NCI-H187 (cell line): ENCODE measurements around the gene ITGA8.

ENCODE experiments used
- DNase-seq, 2 experiments: peaks; one replicate each; lab custom pipeline; 2025; lab: John Stamatoyannopoulos, UW

Gene ITGA8

GRCh38 chr10:15735763-15736162 is 16.0 kb upstream of the ITGA8 start:
- no peak for DNase-seq

DNA sequence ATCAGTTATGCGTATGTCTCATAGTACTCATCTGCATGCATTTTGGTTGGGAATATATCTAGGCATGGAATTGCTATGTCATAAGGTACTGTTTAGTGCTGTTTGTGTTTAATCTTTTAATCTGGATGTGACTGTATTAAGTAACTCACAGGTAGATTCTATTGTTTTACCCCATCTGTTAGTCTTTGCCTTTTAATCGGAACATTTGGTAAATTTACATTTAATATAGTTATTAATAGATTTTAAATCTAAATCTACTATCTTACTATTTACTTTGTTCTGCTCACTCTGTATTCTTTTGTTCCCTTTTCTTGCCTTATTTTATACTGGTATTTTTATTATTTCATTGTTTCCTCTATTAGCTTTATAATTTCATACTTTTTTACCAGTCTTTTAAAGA is 10.6 kb upstream of the ITGA8 start:
- DNase-seq = no peak

GRCh38 chr10:15729890-15730289 is 10.2 kb upstream of the ITGA8 start:
- no peak for DNase-seq

DNA sequence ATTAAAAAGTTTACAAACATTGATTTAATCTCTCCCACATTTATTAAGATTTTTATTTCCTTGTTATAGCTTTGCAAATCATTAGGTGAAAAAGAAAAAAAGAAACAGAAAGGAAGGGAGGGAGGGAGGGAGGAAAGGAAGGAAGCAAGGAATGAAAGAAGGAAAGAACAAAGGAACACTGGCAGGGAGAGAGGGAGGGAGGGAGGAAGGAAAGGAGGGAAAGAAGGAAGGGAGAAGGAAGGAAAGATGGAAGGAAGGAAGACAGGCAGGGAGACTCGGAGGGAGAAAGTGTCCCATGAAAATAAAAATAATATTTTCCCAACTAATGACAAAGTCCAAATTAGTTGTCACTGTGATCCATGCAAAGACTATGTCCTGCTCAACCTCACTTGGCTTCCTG is 6.3 kb upstream of the ITGA8 start:
- no peak for DNase-seq

DNA sequence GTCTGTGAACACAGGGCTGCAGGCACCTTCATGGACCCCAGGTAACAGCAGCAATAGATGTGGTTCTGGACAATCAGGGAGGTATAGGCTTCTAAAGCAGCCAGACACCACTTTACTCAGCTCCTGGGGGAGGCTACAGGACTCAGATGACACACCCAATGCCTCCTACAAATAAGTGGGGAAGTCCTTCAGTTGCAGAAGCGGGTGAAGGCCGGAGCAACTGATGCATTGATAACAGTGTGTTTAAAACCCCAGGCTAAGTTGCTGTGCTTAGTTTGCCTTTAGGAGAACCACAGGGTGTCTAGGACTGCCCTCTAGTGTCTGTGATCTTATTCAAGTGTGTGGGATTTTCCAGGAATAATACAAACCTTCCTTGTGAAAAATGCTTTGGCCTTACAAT is 5.9 kb upstream of the ITGA8 start:
- no peak for DNase-seq

DNA sequence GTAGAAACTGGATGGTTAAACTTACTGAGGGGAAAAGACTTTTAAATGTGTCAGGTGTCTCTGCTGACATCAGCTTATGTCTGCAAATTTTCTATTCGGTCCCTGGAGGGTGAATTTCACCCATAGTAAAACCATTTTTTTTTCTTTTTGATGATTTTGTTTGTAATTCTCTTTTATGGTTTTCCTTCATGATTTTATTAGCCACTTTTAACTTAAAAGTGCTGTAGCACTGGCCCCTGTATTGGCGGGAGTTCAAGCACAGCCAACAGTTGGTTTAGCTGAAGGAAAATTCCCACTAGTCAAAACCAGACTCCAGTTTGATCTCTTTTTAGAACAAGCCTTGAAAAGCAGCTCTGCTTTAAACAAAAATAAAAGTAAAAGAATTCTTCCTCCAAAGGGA is 5.0 kb upstream of the ITGA8 start:
- no peak for DNase-seq

DNA sequence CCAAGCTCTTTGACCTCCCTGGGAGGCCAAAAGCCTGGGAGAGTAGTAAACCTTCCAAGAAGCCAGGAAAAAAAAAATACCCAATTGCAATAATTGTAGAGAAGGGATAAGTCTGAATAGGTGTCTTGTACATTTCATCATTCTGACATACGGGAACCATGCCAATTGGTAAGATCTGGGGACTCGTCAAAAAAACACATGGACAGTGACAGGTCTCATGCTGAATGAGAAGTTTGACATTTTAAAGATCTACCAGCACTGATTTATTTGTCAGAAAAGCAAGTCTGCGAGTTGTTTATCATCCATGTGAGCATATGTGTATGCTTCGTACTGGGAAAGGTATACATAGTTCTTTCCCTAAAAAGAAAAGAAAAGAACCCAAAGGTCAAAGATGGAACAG is 4.1 kb upstream of the ITGA8 start:
- DNase-seq = no peak

- no peak for DNase-seq
Observed at GRCh38 chr10:15720635-15721287, 1.0 kb upstream of the ITGA8 start.

DNA sequence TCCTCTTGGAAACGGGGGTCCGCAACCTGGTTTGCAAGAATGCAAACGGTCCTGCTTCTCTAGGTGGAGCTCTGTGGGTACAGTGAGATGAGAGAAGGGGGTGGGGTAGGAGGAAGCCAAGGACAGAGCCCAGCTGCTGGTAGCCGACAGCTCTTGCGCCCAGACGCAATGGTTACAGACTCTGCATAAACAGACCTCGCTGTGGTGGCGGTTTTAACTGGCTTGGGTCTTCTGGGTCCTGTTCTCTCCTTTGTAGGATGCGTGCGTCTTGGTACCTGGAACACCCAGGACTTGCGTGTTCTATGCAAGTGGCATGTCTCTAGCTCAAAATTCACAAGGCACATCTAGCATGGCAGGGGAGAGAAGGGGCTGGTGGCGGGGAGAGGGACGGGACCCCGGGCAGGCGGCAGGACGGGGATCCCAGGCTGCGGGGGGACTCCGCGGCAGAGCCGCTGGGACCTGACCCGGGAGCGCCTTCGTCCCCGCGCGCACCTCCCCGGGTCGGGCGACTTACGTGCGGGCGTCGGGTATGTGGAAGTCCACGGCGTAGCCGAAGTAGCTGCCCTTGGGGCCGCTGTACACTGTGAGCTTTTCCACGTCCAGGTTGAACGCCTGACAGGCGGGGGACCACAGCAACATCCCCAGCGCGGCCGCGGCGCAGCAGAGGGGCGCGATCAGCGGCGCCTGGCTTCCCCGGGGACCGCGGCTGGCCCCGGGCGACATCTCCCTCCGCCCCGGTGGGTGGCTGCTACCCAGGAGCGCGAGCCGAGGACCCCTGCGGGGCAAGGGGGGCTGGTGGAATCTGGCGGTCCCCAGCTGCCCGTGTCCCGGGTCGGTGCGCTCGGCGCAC is 448 bp downstream of the ITGA8 start:
- no peak for DNase-seq

DNA sequence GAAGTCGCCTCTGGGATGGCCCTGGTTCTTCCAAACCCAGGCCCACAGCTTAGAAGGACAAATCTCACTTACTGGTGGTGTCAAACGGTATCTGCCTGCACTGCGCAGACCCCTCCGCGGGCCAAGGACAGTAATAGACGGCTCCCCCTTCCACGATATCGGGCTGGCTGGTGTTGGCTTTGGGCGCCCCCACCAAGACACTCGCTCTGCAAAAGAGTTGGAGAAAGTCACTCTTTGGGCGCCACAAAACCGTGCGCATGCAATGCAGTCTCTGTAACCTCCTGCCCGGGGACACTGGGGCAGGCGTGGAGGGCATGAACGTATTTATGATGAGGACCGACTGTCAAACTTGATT is 1.1 kb downstream of the ITGA8 start:
- no peak for DNase-seq

GRCh38 chr10:15715619-15716227 is 4.0 kb downstream of the ITGA8 start:
- no peak for DNase-seq

DNA sequence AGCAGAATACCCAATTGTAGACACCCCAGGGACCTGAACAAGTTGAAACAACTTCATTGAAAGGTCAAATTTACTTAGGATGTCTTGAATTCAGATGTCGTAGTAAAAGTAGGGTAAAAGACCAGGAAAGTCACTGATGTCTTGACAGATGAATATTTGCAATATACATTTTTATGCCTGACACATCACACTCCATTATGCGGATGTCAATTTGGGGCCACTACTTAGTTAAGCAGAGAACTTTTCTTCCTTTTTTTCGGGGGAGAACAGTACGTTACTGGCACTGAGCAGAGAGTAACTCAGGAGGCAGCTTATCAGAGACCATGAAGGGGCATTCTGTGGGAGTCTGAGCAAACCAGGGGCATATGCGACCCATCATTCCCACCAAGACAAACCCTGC is 4.9 kb downstream of the ITGA8 start:
- no peak for DNase-seq

- DNase-seq = no peak
Observed at GRCh38 chr10:15712883-15713282, 6.8 kb downstream of the ITGA8 start.

DNA sequence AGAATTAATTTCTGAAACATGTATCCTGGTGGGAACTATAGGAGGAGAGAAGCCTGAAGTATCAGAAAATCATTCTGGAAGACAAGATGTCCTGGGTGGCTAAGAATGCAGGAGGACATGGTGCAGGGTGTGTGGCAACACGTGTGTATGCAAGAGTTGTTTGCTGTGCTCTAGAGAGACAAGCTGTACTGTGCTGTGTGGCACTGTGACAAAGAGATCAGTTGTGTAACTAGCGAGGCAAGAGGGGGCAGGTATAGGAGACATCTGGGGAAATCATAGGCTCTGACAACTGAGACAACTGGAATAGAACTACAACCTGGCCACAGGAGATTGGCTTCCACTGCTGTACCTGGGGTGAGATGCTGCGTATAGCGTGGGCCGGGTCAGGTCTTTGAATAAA is 9.3 kb downstream of the ITGA8 start:
- no peak for DNase-seq

- no peak for DNase-seq
Observed at GRCh38 chr10:15705298-15705697, 14.4 kb downstream of the ITGA8 start.

DNA sequence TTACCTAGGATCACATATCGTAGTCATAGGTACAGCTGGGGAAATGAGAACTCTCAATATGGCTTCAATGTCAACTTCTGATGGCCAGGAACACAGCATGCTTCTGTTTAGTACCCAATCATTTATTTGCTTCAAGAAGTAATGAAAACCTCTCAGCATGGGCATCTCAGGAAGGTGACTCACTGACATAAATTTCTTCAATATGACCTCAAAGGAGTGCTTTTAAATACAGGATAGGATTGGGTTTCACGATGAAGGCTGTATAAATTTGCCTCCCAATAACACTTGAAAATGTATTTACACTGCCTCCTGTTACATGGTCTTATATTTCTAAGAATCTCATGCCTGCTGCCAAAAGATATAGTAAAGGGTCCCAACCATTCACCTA is 15.1 kb downstream of the ITGA8 start:
- no peak for DNase-seq

DNA sequence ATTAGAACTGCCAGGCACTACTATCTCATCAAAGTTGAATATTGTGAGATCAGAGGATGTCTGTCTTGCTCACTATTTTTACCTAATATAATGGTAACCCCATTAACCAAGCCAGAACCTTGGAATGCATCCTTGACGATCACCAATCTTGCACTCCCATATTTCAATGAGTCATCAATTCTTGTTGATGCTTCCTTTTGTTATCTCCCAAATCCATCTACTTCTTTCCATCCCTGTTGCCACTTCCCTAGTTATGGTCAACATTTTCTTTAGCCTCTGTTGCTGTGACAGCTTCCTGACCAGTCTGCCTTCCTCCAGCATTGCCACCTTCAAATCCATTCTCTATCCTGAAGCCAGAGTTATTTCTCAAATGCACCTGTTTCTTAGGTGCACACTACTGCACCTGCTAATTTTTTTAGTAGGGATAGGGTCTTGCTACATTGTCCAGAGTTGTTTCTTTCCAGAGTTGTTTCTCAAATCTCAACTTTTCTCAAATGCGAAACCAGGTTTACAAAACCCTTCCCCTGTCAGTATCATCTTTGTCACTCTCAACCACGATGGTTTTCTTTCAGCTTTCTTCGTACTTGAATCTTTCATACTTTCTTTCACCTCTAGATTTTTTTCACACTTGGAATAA is 15.7 kb downstream of the ITGA8 start:
- no peak for DNase-seq

- no peak for DNase-seq
Observed at GRCh38 chr10:15703151-15703880, 16.4 kb downstream of the ITGA8 start.

GRCh38 chr10:15700078-15700674 is 19.5 kb downstream of the ITGA8 start:
- no peak for DNase-seq

DNA sequence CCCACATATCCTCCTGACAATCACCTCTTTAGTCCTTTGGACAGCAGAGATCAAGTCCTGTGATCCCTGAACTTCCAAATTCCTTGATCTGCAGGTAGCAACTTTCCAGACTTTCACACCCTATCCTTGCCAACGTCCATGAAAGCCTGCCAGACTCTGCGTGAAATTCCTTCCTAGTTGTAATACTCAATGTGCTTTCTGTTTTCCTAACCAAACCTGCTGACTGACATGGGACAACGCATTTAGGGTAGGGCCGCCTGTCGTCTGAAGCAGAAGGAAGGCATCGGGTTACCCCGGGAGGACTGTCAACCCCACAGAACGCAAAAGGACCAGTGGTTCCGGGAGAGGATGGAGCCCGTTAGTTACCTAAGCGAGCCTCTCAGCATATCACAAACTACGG is 23.9 kb downstream of the ITGA8 start:
- DNase-seq = no peak

GRCh38 chr10:15690031-15690430 is 29.7 kb downstream of the ITGA8 start:
- DNase-seq = no peak

GRCh38 chr10:15684768-15685167 is 35.0 kb downstream of the ITGA8 start:
- no peak for DNase-seq
